Measurements from ENCODE around the gene JDP2.

Gene JDP2

DNA sequence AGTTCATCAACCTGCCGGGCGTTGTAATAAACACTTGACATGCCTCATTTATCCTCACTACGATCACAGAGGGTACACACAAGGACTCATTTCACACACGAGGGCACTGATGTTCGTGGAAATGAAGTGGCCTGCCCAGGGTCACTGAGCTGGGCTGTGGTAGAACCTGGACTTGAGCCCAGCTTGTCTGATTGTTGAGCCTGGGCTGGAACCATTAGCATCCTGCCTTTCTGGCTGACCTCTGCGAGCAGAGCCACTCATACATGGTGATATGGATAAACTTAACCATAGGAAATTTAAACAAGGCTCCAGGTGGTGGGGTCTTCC is 16.6 kb upstream of the JDP2 start:
- DNase-seq = no peak

DNA sequence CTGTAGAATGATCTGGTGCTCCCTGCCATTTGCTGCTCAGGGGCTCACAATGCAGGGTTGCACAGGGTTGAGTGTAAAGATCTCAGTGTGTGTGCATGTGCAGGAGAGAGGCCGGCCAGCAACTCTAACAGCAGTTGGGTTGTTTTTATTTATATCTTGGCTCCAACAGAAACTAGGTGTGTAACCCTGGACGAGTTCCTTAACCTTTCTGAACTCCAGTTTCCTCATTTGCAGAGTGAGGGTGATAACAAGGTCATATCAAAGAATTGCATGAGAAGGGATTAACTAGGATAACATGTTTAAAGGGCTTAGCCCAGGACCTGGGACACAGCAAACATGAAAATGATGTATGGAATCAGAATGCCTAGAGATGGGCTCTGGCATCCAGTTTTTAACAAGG is 14.8 kb upstream of the JDP2 start:
- no peak for DNase-seq

DNA sequence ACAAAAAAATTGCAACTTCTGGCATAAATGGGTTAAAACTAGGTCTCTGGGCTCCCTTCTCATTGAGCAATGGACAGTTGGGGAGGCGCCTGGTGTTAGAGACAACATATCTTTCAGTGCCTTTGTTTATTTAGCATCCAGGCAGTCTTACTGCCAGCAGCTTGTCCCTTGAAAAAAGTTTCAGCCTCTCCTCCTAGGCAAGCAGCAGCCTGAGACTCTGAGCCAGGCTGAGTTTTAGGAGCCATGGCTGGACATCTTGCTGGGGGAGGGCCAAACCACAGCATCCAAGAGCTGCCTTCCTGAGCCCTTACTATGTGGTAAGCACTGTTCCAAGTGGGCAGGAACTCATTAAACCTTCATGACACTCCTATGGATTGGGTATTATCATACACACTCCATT is 10.1 kb upstream of the JDP2 start:
- no peak for DNase-seq

DNA sequence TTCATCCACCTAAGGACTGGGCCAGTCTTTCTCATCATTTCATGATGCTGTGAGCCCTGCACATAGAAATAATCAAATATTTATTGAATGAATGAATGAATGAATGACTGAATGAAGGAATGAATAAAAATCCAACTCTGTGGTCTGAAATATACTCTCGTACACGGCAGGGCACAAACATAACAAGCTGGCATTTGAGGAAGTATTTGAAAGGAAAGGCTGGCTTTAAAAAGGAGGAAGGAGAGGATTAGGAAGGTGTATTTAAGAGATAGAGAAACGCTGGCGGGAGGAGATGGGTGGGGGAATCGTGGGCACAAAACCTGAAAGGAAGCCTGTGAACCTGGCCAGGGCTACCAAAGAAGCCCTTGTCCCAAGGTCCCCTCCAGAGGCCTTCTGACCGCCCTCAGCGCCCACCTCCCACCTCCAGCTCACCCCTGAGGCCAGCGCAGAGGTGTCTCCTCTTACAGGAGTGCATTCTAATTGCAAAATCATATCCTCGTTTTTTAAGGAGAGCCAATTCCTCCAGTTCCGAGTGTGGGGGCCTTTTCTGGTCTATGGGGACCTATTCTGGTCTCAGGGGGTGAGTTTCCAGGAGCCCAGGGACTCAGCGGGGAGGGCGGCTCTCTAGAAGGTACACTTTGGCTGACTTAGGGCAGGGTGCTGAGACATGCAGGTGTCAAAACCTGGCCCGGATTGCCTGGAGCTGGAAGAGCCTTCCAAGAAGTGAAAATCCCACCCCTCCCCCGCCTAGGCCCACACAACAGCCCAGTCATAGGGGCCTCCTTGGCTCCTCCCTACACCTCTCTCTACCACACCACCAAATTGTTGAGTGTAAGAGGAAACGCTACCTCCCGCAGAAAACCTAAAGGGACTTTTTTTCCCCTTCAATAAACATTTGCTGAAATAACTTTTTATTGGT is 8.7 kb upstream of the JDP2 start:
- no peak for DNase-seq

DNA sequence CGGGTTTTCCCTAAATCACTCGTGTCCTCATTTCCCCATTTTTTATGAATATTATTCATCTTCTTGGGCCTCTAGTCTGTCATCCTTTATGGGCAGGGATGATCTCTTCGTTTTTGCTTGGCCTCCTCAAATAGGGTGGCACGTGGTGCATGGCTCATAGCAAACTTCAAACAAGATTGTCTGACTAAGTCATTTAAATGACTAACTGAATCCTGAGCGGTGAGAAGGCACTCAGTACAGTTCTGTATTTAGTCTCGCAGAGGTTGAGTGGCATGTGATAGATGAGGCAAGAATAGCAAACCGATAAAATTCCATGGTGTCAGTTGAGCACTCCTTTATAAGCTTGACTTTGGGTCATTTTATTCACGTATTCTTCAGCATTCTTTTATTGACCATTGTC is 5.7 kb upstream of the JDP2 start:
- no peak for DNase-seq

DNA sequence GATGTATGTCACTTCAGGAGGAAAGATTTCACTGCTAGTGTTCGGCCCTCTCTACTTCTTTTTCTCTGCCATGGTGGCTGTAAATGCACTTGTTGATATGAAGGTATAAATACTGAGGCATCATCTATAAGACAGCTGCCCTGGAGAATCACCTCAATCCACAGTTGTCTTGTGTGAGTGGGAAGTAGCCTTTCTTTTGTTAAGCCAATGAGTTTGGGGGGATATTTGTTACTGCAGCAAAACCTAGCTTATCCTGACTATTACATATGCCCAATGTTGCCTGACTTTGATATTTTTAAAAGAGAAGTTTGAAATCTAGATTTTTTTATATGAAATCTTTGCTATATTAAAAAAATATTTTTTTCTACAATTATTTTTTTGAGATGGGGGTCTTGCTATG is 3.3 kb upstream of the JDP2 start:
- DNase-seq = no peak

DNA sequence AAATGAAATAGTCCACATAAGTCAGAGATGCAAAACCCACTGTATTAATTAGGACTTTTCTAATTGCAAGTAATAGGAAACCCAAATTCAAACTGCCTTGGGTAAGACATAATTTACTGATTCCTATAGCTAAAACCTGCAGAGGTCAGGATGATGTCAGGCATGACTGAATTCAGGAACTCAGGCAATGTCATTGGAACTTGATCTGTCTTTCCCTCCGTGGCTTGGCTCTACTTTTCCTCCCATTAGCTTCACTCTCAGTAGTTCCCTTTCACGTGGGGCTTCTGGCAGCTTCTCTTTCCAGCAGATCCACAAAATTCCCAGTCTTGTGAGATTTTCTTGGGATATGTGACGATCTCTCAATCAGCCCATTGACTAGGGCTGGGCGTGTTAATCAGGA is 2.4 kb upstream of the JDP2 start:
- no peak for DNase-seq

DNA sequence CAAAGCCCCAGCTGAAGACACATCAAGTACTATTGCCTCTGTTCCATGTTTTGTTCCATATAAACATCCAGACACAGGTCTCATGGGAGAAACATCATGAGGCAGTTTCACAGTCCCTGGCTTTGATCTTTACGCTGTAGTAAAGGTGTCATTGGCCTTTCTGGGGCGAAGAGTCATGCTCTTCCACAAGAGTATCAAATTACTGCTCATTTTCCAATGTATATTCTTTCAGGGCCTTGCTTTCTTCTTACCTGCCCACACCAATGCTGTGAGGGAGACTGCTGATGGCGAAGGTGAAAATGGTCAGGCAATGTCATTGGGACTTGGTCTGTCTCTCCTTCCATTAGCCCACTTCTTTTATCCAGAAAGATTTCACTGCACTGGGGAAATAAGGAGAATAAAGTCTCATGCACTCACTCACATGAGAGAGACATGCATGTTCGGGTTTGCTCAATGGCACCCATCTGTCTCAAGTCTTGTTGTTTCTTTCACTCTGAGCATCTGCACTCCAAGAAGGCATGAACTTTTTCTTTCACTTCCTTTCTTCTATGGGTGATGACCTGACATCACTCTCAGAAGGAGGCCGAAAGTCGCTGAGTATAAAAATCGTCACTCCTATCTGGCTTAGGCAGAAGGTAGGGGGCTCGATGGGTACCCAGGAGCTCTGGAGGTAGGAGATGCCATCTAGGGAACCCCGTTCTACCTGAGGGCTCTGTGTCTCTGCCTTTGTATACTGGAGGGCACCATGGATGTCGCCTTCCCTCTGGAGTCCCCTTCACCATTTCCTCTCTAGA is 1.3 kb upstream of the JDP2 start:
- no peak for DNase-seq

DNA sequence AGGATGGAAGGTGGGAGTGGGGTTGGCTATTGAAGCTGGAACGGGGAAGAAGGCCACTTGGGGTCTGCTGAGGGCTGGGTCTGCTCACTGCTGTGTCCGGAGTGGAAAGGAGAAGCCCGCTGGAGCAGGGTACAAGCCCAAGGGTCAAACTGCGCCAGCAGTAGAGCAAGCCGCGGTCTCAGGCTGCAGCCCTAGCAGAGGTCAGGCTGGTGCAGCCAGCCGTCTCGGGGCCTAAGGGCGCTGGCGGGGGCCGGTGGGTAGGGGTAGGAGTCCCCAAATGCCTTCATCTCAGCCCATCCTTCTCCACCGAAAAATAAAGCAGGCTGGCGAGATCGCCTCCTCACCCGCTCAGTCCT is 718 bp upstream of the JDP2 start:
- DNase-seq = no peak

DNA sequence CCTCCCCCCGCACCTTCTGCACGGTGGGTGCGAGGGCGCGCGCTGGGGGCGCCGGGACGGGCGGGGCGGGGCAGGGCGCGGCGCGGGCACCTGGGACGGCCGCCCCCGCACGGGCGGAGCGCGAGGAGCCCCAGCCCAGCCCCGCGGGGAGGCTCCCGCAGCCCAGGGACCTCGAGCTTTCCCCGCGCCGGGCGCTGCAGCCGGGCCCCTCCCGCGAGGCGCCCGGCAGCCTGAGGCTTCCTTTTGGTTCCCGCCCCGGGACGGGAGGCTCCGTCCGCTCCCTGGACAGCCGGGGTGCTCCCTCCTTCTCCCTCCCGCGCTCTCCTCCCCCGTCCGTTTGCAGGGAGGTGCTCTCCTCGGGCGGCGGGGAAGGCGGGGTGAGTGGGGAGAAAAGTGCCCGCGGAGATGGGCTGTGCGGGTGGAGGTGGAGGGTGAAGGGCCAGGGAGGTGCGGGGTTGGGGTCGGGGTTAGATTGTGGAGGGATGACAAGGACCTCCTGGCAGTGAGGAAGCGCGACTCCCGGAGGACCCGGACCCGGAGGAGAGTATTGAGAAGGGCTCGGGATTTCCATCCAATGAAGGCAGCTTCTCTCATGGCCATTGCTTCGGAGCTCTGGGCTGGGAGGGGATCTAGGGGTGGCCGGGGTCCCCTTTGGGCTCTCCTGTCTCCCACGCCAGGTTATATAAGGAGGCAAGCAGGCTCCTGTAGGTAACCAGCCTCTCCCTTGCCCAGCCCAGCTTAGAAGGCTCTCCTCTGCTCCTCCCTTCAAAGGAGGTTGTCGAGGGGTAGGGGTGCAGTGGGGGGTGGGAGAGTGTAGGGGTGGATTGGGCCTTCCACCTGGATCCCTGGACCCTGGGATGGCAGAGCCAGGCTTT is 645 bp downstream of the JDP2 start:
- DNase-seq = no peak

DNA sequence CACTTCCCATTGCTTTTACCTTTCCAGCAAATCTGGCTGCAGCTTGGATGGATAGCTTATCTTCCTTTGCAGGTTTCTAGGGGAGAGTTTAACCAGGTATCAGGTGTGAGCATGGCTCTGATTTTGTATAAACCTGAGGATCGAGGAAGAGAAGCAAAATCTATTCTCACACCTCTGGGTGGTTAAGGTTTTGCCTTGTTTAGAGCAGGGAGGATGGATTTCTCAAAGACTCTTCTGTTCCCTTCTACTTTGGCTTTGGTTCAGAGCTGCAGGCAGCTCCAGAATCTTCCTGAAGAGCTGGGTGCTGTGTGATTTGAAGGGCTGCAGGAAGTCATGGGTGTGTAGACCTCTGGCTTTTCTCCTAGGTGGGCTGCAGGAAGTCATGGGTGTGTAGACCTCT is 1.7 kb downstream of the JDP2 start:
- DNase-seq = no peak

DNA sequence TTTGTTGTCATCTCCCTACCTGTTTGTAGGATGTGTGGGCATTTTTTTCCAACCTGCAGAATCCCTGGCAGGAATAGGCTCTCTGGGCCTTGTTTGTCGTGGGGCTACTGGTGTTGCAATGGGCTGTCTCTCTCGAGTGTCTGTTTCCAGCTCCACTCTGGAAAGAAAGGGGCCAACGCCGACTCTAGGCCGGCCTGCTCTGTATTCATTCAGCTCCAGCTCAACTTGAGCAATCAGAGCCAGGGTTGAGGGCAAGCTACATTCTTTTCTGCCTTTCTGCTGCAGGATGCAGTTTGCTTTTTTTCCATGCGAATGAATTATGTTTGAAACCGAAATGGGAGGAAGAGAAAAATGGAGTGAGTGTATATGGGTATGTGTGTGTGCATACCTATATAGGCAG is 2.3 kb downstream of the JDP2 start:
- no peak for DNase-seq

DNA sequence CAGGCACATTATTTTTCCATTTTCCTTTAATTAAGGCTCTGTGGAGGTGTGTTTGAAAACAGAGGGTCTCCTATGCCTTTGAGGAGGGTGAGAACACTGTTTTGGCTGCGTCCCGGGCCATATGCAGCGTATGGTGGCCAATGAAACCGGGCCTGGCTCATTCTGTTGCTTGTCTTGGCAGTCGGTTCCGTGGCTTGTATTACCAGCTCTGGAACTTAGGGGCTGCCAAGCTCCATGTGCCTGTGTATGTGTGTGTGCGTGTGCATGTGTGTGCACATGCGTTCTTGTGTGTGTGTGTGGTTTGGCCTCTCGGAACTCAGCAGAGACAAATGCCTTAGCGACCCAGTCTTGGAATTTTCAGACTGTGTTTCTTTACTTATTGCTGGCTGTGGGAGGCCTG is 2.7 kb downstream of the JDP2 start:
- no peak for DNase-seq

DNA sequence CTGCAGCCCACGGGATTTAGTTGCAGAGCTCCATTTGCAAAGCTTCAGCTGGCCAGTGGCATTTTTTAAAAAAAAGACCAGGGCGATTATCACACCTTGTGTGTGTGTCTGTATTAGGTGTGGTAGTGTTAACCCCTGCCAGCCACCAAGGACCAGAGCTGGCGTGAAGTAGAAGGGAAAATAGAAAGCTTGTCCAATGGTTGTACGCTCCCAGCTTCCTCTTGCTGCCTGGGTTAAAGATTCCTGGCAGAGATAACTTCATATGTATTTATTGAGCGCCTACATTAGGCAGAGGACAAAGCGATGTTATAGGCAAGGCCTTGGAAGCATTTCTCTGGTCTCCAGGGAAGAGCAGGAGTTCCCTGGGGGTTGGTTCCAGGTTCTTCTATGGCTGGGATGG is 3.2 kb downstream of the JDP2 start:
- no peak for DNase-seq

DNA sequence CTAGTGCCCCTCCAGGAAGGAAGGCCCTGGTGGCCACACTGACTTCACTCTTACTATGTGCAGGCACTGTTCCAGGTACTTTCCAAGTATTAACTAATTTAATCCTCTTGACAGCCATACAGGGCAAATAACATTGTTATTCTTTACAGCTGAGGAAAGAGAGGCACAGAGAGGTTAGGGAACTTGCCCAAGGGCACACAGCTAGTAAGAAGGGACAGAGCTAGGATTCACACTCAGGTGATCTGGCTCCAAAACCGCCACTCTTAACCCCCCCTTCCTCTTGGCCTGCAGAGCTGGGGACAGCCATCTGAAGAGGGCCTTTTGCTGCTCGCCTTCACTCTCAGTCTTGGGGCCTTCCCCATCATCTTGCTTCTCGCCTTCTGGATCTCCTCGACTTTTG is 4.0 kb downstream of the JDP2 start:
- DNase-seq = no peak

DNA sequence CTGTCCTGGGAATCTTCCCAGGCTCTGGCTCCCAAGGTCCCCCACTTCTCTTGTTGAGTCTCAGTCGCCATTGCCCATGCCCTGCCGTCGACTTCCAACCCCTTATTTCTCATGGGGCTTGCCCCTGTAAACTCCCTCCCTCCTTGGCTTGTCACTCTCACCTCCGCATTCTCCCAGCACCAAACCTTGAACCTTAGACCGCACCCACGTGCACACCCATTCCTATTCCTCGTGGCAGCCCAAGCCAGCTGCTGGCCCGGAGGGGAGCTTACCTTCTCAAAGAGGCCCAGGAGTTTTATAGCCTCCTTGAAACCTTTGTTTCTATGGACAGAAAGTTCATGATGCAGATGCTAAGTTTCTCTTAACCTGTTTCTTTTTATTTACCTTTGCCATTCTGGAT is 4.6 kb downstream of the JDP2 start:
- no peak for DNase-seq

DNA sequence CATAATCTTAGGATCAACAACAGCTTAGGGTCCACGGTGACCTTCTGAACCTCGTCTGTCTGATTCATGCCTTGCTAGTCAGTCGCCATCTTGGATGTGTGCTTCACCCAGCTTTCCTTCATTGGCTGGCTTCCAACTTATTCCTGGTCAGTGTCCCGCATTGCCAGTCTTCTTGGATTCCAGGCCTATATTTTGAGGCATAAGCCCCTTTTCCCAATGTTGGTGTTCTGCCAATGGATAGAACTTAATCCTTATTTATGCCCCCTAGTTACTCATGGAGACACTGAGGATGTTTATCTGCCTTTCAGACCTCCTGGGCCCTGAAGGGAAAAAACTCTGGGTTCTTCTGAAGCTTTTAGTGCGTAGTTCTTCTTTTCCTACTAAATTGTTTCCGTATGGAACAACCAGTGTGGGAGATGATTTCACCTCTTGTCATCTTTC is 5.8 kb downstream of the JDP2 start:
- no peak for DNase-seq

DNA sequence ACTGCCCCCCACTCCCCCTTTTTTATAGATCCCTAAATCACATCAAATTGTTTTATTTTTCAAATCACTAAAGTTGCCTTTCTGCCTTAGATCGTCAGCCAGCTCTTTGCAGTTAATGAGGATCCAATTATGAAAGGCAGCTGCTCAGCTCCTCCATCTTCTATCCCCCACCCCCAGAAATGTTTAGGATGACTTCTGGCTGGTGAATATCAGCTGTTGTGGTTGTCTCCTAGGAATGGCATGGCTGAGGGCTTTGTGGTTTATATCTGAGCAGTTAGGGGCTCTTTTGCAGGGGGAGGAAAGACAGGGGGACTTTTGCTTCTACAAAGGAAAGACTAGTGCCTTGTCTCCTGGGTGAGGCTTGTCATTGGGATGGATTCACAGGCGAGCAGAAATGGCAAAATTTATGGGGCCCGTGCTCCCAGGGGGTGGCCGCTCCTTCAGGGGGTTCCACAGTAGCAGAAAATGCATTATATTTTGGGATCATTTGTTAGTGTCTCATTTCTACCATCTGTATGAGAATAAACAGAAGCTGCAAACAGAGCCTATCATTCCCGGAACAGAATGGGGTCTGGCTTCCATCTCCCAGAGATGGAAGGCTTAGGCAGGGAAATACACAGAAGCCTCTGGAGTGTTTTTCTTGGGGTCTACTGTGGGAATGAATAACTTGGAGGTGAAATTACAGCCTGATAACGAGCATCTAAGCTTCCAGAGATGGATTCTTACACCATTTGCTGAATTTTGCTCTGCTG is 6.5 kb downstream of the JDP2 start:
- DNase-seq = no peak

DNA sequence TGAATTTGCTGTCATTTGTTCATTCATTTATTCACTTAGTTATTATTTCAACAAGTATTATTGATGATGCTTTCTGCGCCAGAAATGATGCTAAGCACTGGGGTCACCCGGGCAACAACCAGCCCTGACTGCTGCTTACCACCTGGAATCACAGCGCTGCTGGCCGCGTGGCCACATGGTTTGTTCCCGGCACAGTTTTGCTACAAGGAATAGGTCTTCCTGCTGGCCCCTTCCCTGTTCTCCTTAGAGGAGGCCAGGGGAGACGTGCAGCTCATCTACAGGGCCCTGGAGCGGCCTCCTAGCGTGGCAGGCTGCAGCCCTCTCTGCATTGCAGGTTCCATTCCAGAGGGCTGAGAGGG is 7.0 kb downstream of the JDP2 start:
- no peak for DNase-seq

DNA sequence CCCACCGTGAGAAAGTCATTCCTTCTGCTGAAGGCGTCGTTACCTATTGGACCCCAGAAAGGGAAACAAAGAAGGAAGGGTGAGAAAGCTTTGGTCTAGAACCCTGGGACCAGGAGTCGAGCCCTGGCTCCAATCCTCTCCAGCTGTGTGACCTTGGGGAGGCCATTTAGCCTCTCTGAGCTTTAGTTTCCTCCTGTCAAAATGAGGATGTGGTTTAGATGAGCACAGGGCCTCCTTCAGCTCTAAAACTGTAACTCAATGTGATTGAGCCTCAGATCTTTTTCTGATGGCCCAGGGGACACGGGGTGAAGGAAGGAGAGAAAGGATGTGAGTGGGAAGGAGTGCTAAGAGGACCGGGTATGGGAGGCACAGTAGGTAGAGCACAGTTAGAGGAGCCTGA is 7.7 kb downstream of the JDP2 start:
- no peak for DNase-seq

DNA sequence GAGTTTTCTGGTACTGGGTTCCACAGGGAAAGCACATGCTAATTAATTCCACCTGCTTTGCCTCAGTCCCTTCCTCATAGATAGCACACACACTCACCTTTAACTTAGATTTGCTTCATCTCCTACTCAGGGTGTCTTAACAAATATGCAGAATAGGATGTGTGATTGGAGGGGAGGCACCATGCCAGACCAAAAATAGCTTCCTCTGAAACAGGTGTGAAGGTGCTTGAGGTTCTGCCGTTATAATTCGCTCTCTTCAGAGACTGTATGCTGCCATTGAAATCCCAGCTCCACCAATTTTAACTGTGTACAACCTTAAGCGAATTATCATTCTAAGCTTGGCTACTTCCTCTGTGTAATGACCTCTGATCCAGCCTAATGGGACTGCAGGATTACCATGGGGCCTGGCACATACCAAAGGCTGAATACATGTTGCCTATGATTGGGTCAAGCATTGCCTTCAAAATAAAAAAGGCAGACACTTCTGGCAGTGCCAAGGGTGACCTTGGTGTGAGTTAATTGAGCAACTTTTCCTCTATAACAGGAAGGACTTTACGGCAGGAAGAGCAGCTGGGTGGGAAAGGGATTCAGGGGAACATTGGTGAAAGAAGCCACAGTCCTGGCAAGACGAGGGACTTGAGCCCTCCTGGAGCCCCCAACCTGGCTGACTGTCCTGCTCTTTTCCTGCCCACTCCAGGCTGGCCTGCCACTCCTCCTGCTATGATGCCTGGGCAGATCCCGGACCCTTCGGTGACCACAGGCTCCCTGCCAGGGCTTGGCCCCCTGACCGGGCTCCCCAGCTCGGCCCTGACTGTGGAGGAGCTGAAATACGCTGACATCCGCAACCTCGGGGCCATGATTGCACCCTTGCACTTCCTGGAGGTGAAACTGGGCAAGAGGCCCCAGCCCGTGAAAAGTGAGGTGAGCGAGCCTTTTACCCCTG is 9.7 kb downstream of the JDP2 start:
- DNase-seq = no peak

Data from NCI-H524 treated with DMSO at 0.1 percent for 48 hours (cell line).